H1 (cell line): ENCODE measurements around the gene TTC24. TPM values are rescaled to one million over a fixed set of nuclear protein-coding genes. Genes with fewer than 3 reads are reported as not detected.
A peak's percentile ranks its signal among the peaks of the same experiment; 100 is the strongest.

Source experiments
- CTCF ChIA-PET: fragments of 300-600 bp; sonication (Branson Sonifier 250); formaldehyde crosslinking; loops from one replicate; lab custom pipeline; 2021; ENCODE audit not compliant: partially characterized antibody; lab: Charles Lee
- POLR2A ChIA-PET: fragments of 300-600 bp; sonication (Branson Sonifier 250); formaldehyde crosslinking; loops from one replicate; lab custom pipeline; 2021; ENCODE audit warnings: inconsistent platforms; ENCODE audit not compliant: partially characterized antibody; lab: Charles Lee
- DNase-seq, 2 experiments: peaks; one replicate each; pipeline versions ENCODE4 v3.0.0 to v3.0.0-alpha.2; 2010 to 2022; ENCODE audit warnings: low spot score in 2 of 2, low read depth in 1 of 2, mixed read lengths in 1 of 2
- FAIRE-seq: peaks from 2 replicates; lab custom pipeline; 2011; peaks lifted over from hg19 to GRCh38; lab: Jason Lieb, UNC
- H2AFZ ChIP-seq: 2 replicates; pipeline ENCODE4 v1.8.1; 2012; ENCODE audit warnings: low read length, inconsistent platforms
- H2AK5ac ChIP-seq: 2 replicates; pipeline ENCODE4 v1.6.1; 2013; ENCODE audit warnings: low read depth, low read length
- H2BK120ac ChIP-seq: replicated peaks from 2 replicates; pipeline ENCODE3; 2013; ENCODE audit warnings: low read depth, low read length, inconsistent platforms
- H2BK12ac ChIP-seq: 2 replicates; pipeline ENCODE4 v1.6.1; 2013; ENCODE audit warnings: low read depth, low read length
- H2BK15ac ChIP-seq: 2 replicates; pipeline ENCODE4 v1.6.1; 2013; ENCODE audit warnings: low read length
- H2BK20ac ChIP-seq: 2 replicates; pipeline ENCODE4 v1.6.1; 2013; ENCODE audit warnings: low read length
- H2BK5ac ChIP-seq: 2 replicates; pipeline ENCODE4 v1.6.1; 2013; ENCODE audit warnings: low read depth, low read length
- H3K14ac ChIP-seq: 2 replicates; pipeline ENCODE4 v1.6.1; 2013; ENCODE audit warnings: inconsistent platforms; ENCODE audit not compliant: insufficient read length
- H3K18ac ChIP-seq: 2 replicates; pipeline ENCODE4 v1.6.1; 2013; ENCODE audit warnings: low read length; ENCODE audit errors: extremely low read depth
- H3K23ac ChIP-seq: 2 replicates; pipeline ENCODE4 v1.6.1; 2013; ENCODE audit warnings: inconsistent platforms; ENCODE audit not compliant: insufficient read length
- H3K23me2 ChIP-seq: 2 replicates; pipeline ENCODE4 v1.6.1; 2013; ENCODE audit warnings: low read depth, low read length
- H3K27ac ChIP-seq: 2 replicates; pipeline ENCODE4 v1.6.1; 2011; ENCODE audit warnings: low read depth, low read length, inconsistent platforms
- H3K27me3 ChIP-seq, 4 experiments: replicated peaks in 1 of 4; 1 replicate in 1 of 4; 2 replicates in 3 of 4; pipeline versions ENCODE4 v1.6.1 to v1.8.1; 2011 to 2013; ENCODE audit warnings: low read length in 3 of 4, mild to moderate bottlenecking in 3 of 4, inconsistent platforms in 2 of 4, mixed read lengths in 2 of 4, moderate library complexity in 1 of 4; ENCODE audit not compliant: control insufficient read depth in 3 of 4, insufficient read depth in 3 of 4; ENCODE audit errors: extremely low read depth in 1 of 4
- H3K36me3 ChIP-seq, 4 experiments: 2 replicates each; pipeline versions ENCODE4 v1.6.1 to v1.8.1; 2011 to 2013; ENCODE audit warnings: mild to moderate bottlenecking in 4 of 4, low read length in 3 of 4, moderate library complexity in 2 of 4, control low read depth in 1 of 4, inconsistent platforms in 1 of 4; ENCODE audit not compliant: insufficient read depth in 4 of 4, control insufficient read depth in 2 of 4
- H3K4ac ChIP-seq: replicated peaks from 2 replicates; pipeline ENCODE3; 2013; ENCODE audit warnings: low read length, low read depth, mixed read lengths, inconsistent platforms; ENCODE audit not compliant: insufficient read length
- H3K4me1 ChIP-seq, 4 experiments: replicated peaks in 1 of 4; 1 replicate in 1 of 4; 2 replicates in 3 of 4; pipeline versions ENCODE4 v1.6.1 to v1.8.1; 2011 to 2013; ENCODE audit warnings: low read length in 3 of 4, inconsistent platforms in 2 of 4, mixed read lengths in 1 of 4; ENCODE audit not compliant: insufficient read depth in 4 of 4, control insufficient read depth in 3 of 4
- H3K4me2 ChIP-seq, 2 experiments: 2 replicates each; pipeline versions ENCODE4 v1.6.1 to v1.8.1; 2011 to 2013; ENCODE audit warnings: low read depth in 2 of 2, low read length in 2 of 2, control low read depth in 1 of 2, inconsistent platforms in 1 of 2, mild to moderate bottlenecking in 1 of 2; ENCODE audit not compliant: insufficient read depth in 1 of 2
- H3K4me3 ChIP-seq, 4 experiments: fragments of 200-600, 300-600 bp in 1 of 4; sonication (generic), shearing (Covaris generic), sonication (Bioruptor Twin) in 1 of 4; 2 replicates each; pipeline versions ENCODE4 v1.5.1 to v1.8.1; 2011 to 2016; ENCODE audit warnings: low read length in 4 of 4, low read depth in 3 of 4, control low read depth in 2 of 4, inconsistent platforms in 2 of 4, mild to moderate bottlenecking in 2 of 4, mixed read lengths in 1 of 4, moderate library complexity in 1 of 4; ENCODE audit not compliant: insufficient read depth in 2 of 4; ENCODE audit errors: extremely low read depth in 1 of 4
- H3K56ac ChIP-seq: replicated peaks from 2 replicates; pipeline ENCODE3; 2013; ENCODE audit warnings: low read depth, mild to moderate bottlenecking, mixed read lengths, low read length, inconsistent platforms; ENCODE audit not compliant: insufficient read length
- H3K79me1 ChIP-seq: 2 replicates; pipeline ENCODE4 v1.6.1; 2013; ENCODE audit warnings: low read depth, low read length, control low read depth
- H3K79me2 ChIP-seq, 2 experiments: 2 replicates each; pipeline versions ENCODE4 v1.6.1 to v1.8.1; 2012 to 2013; ENCODE audit warnings: low read length in 2 of 2, mild to moderate bottlenecking in 2 of 2, inconsistent platforms in 1 of 2; ENCODE audit not compliant: insufficient read depth in 2 of 2, control insufficient read depth in 1 of 2
- H3K9ac ChIP-seq, 4 experiments: replicated peaks in 1 of 4; 1 replicate in 1 of 4; 2 replicates in 3 of 4; pipeline versions ENCODE4 v1.6.1 to v1.8.1; 2011 to 2013; ENCODE audit warnings: low read depth in 3 of 4, low read length in 3 of 4, control low read depth in 2 of 4, mild to moderate bottlenecking in 2 of 4, moderate library complexity in 2 of 4, inconsistent platforms in 1 of 4; ENCODE audit errors: extremely low read depth in 1 of 4
- H3K9me3 ChIP-seq, 2 experiments: 2 replicates each; pipeline versions ENCODE4 v1.6.1 to v1.8.1; 2012 to 2013; ENCODE audit warnings: mild to moderate bottlenecking in 2 of 2, moderate library complexity in 2 of 2, control low read depth in 1 of 2, inconsistent platforms in 1 of 2, low read depth in 1 of 2, low read length in 1 of 2, mixed read lengths in 1 of 2; ENCODE audit not compliant: insufficient read depth in 2 of 2
- H4K20me1 ChIP-seq, 2 experiments: replicated peaks in 1 of 2; 2 replicates each; pipeline versions ENCODE3 to v1.8.1; 2011 to 2013; ENCODE audit warnings: inconsistent platforms in 2 of 2, low read length in 2 of 2, mild to moderate bottlenecking in 1 of 2; ENCODE audit not compliant: insufficient read depth in 2 of 2, control insufficient read depth in 1 of 2
- H4K5ac ChIP-seq: 2 replicates; pipeline ENCODE4 v1.6.1; 2013; ENCODE audit warnings: low read length, low read depth, mixed read lengths, inconsistent platforms; ENCODE audit not compliant: insufficient read length
- H4K8ac ChIP-seq: 2 replicates; pipeline ENCODE4 v1.8.0; 2013; ENCODE audit warnings: mild to moderate bottlenecking, moderate library complexity, low read length, inconsistent platforms; ENCODE audit not compliant: insufficient read depth; ENCODE audit errors: extremely low read depth
- H4K91ac ChIP-seq: replicated peaks from 2 replicates; pipeline ENCODE3; 2013; ENCODE audit warnings: low read length, mixed read lengths, inconsistent platforms; ENCODE audit not compliant: insufficient read length
- BRCA1 ChIP-seq: IDR thresholded peaks from 2 replicates; pipeline ENCODE4 v1.6.1; 2012; ENCODE audit warnings: low read depth, low read length, improper control_type of control experiment
- EP300 ChIP-seq, 2 experiments: IDR thresholded peaks; 1 replicate in 1 of 2; 2 replicates in 1 of 2; pipeline ENCODE4 v1.6.1; 2011 to 2012; ENCODE audit warnings: low read depth in 2 of 2, low read length in 2 of 2, mild to moderate bottlenecking in 2 of 2, borderline replicate concordance in 1 of 2, inconsistent platforms in 1 of 2, moderate library complexity in 1 of 2
- EZH2 ChIP-seq: fragments of 200-600 bp; sonication (generic); IDR thresholded peaks from 2 replicates; pipeline ENCODE4 v1.7.1; 2012; ENCODE audit warnings: low read depth, mild to moderate bottlenecking, moderate library complexity, low read length, inconsistent platforms; ENCODE audit not compliant: severe bottlenecking
- RAD21 ChIP-seq, 2 experiments: IDR thresholded peaks in 1 of 2; conservative IDR thresholded peaks in 1 of 2; 2 replicates each; pipeline ENCODE4 v1.6.1; 2011; ENCODE audit warnings: low read depth in 2 of 2, low read length in 2 of 2, improper control_type of control experiment in 1 of 2, inconsistent platforms in 1 of 2, mild to moderate bottlenecking in 1 of 2, moderate library complexity in 1 of 2
- RNF2 ChIP-seq: fragments of 200-900, 300-1000 bp; sonication (generic); IDR thresholded peaks from 2 replicates; pipeline ENCODE4 v1.7.1; 2016; ENCODE audit warnings: borderline replicate concordance, low read depth, mild to moderate bottlenecking, antibody characterized with exemption, low read length; ENCODE audit not compliant: poor library complexity, severe bottlenecking; ENCODE audit errors: missing control alignments
- SUZ12 ChIP-seq: fragments of 200-600 bp; sonication (generic); IDR thresholded peaks from 2 replicates; pipeline ENCODE4 v1.6.1; 2012; ENCODE audit warnings: mild to moderate bottlenecking, inconsistent platforms, low read length, moderate library complexity, mixed read lengths
- YY1 ChIP-seq: IDR thresholded peaks from 2 replicates; pipeline ENCODE4 v1.6.1; 2011; ENCODE audit warnings: low read depth, mild to moderate bottlenecking, low read length
- WGBS, 2 experiments: shearing (Covaris generic) in 1 of 2; methylation state at CpG; one replicate each; pipeline versions ENCODE4 v1.1.6 to v1.1.7; 2013 to 2015; ENCODE audit warnings: low lambda C conversion rate in 2 of 2, mixed read lengths in 2 of 2, inconsistent platforms in 1 of 2, low coverage in 1 of 2, missing lambda C conversion rate in 1 of 2; ENCODE audit not compliant: insufficient replicate concordance in 2 of 2, insufficient coverage in 1 of 2, insufficient read length in 1 of 2; ENCODE audit errors: extremely low coverage in 1 of 2, missing lambda C conversion rate in 1 of 2; 5-methylcytosine and 5-hydroxymethylcytosine counted together
- polyA plus RNA-seq, 7 experiments: library from polyadenylated mRNA; depleted of rRNA in 3 of 7; stranded (reverse) in 5 of 7; unstranded in 2 of 7; fragments of >200 nt in 5 of 7; fragments of 200-250 nt in 2 of 7; gene quantifications; 1 replicate in 5 of 7; 2 replicates in 1 of 7; 4 replicates in 1 of 7; pipeline versions ENCODE4 v1.2.1 to v1.2.3, GENCODE V29; 2011 to 2013; ENCODE audit warnings: missing spikeins in 2 of 7, mixed read lengths in 2 of 7
- total RNA-seq: library from RNA; stranded (reverse); fragmentation: NEBNext Ultra II Directional; extraction: Animal tissue kit (Norgen Biotek cat#: 25700); gene quantifications from 2 replicates; pipeline ENCODE4 v1.2.1, GENCODE V29; 2021
- TF ChIP-seq, protein P1 (sequence below): IDR thresholded peaks from 2 replicates; pipeline ENCODE4 v1.6.1; 2011; ENCODE audit warnings: low read depth, mild to moderate bottlenecking, low read length; ENCODE audit not compliant: insufficient read depth

Gene TTC24
- total and polyA plus RNA-seq, 2 of the 8 experiments (the other 6 are each of a cell fraction or from before 2014, with no cell fraction given), result 0.08 TPM; not detected in 1

GRCh38 chr1:156625436-156626078 is 46.0 kb downstream of the TTC24 start:
- Histone ChIP-seq H3K4me3 (peak overlapping the region; percentile 44 to 71 (median 46)), H2BK15ac (no peak overlapping the region; the same call in 1 of the 2 replicates), H3K79me2 (no peaks in the 10 kb centered on the region), H3K4ac (no peak overlapping the region), H3K56ac (no peak overlapping the region), H3K23ac (no peak overlapping the region), H4K5ac (no peak overlapping the region), H4K91ac (no peak overlapping the region), H4K8ac (peak overlapping the region; percentile 77; the same call in 1 of the 2 replicates), H3K14ac (no peak overlapping the region), H3K4me1 (peaks cover 0 to 9% (median 2%) of the 10 kb centered on the region in 4 experiments; a peak in 5 of 7 replicates), H3K27me3 (peaks cover 31 to 50% (median 38%) of the 10 kb centered on the region in 4 experiments), H3K27ac (no peak overlapping the region), H2BK5ac (no peak overlapping the region), H2BK20ac (no peak overlapping the region), H4K20me1 (peaks cover 0 to 1% of the 10 kb centered on the region in 2 experiments), H3K9me3 (no peaks in the 10 kb centered on the region), H2BK12ac (no peak overlapping the region), H3K18ac (peak overlapping the region; percentile 78), H3K79me1 (no peaks in the 10 kb centered on the region), H2AFZ (no peak overlapping the region), H2BK120ac (no peak overlapping the region), H2AK5ac (no peak overlapping the region), H3K23me2 (peaks cover 20% of the 10 kb centered on the region; the same call in 1 of the 2 replicates), H3K4me2 (peak overlapping the region; percentile 81 to 99), H3K36me3 (no peaks in the 10 kb centered on the region; a peak in 1 of 8 replicates), H3K9ac (peak overlapping the region in 1 of 4 experiments; percentile 43; a peak in 1 of 7 replicates)
- CTCF ChIA-PET, result interaction anchor here (0.5 to 43.0 kb wide), 16 partner anchors 9 to 201 kb away, joined by 3 to 868 read pairs (median 11); partner anchors contain the start of genes BCAN, CRABP2 and NES
- POLR2A ChIA-PET, result interaction anchor here (1.3 to 5.8 kb wide), 3 partner anchors 35 to 80 kb away, joined by 3 to 46 read pairs (median 19); partner anchors contain the start of gene NES
- 2% methylated on average over 31 of the region's 45 CpGs; no CpG with 5 or more reads in 1 of the 2 experiments for WGBS, 2 experiments
- peak in 1 of 2 experiments; percentile 84 for DNase-seq
- no peak for FAIRE-seq
- peak; percentile 77 to 81 for TF ChIP-seq RAD21 (IDR thresholded peaks at IDR 0.05 in 1 of 2, conservative IDR thresholded peaks at IDR 0.05 in 1 of 2; ENCODE audit: low read depth in 2 of 2, low read length in 2 of 2)
- TF ChIP-seq BRCA1, result no peak
- TF ChIP-seq RNF2, result peak; percentile 51
- no peak for TF ChIP-seq YY1
- no peak for TF ChIP-seq EZH2
- TF ChIP-seq SUZ12, result peak; percentile 66
- TF ChIP-seq EP300 (IDR thresholded peaks at IDR 0.05; ENCODE audit: borderline replicate concordance in 1 of 2, low read depth in 2 of 2, low read length in 2 of 2), result no peak
- TF ChIP-seq, protein P1, sequence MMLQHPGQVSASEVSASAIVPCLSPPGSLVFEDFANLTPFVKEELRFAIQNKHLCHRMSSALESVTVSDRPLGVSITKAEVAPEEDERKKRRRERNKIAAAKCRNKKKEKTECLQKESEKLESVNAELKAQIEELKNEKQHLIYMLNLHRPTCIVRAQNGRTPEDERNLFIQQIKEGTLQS, result no peak
